OCI-M2 (cell line): ENCODE results near the gene CD1C.
"Not testable (repeated sequence)": the region's sequence is repeated elsewhere in the genome, so short reads cannot be mapped to it uniquely, and the experiment has no call there.

Source experiments
- DNase-seq: peaks from one replicate; lab custom pipeline; 2025; ENCODE audit not compliant: unreplicated experiment; lab: John Stamatoyannopoulos, UW

CD1C gene

GRCh38 chr1:158328426-158328825 is 38.7 kb downstream of the CD1C start:
- no peak for DNase-seq

- no peak for DNase-seq
These were observed 39.6 kb downstream of the CD1C start for GRCh38 chr1:158329300-158329699.

- no peak for DNase-seq
These were observed 40.0 kb downstream of the CD1C start for GRCh38 chr1:158329733-158330132.

DNA sequence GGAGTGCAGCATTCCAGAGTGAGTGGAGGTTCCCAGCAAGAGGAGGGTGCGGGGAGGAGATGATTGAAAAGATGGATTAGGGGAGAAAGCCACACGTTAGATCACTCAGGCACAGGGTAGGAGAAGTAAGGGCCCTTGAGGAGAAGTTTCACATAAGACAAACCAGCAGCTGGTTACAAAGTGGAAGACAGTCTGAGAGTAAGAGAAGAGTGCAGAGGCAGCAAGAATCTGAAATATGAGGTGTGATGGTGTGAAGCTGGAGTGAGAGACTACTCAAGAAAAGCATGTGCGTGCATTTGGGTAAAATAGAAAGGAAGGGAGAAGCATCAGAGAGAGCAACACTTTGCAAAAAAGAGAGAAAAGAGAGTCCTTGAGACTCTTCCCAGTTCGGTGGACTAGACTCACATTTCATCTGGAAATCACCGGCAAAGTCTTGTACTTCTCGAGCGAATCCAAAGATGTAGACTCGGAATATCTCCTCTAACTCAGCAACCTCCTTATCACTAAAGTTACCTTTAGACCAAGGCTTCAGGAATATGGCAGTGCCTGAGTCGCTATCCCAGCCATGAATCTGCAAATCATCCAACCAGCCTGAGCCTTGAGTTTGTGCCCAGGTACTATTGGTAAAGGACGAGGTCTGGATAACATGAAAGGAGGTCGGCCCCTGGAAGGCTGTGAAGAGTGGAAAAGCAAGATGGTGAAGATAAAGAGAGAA is 40.8 kb downstream of the CD1C start:
- no peak for DNase-seq

DNA sequence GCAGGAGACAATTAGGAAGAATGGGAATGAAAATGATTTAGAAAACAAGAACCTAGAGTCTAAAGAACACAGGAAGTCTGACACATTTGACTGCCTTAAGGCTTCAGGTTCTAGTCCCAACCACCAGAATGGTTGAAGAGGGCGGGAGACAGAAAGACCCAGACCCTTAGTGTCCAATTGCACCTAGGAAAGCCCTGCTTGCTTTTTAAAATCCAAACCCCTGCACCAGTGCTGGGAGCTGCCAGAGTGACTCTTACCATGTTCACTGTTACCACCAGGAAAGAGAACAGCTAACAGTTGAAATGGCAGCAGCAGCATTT is 41.3 kb downstream of the CD1C start:
- no peak for DNase-seq

GRCh38 chr1:158331481-158332150 is 41.9 kb downstream of the CD1C start, which contains the start of gene CD1B:
CD1B (minus strand) TSS chr1:158331531; CDS start chr1:158331423, 108 bp downstream.
- DNase-seq = no peak

- no peak for DNase-seq
These were observed 43.9 kb downstream of the CD1C start for GRCh38 chr1:158333405-158334155.

- DNase-seq = no peak
These were observed 44.9 kb downstream of the CD1C start for GRCh38 chr1:158334526-158335212.

GRCh38 chr1:158335213-158335532 is 45.5 kb downstream of the CD1C start:
- no peak for DNase-seq

DNA sequence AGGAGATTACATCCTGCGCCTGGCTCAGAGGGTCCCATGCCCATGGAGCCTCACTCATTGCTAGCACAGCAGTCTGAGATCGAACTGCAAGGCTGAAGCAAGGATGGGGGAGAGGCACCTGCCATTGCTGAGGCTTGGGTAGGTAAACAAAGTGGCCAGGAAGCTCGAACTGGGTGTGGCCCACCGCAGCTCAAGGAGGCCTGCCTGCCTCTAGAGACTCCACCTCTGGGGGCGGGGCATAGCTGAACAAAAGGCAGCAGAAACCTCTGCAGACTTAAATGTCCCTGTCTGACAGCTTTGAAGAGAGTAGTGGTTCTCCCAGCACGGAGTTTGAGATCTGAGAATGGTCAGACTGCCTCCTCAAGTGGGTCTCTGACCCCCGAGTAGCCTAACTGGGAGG is 46.7 kb downstream of the CD1C start:
- not testable (repeated sequence) for DNase-seq
